GM19240 (cell line): Measurements from ENCODE around the gene IER3.
A peak's percentile ranks its signal among the peaks of the same experiment; 100 is the strongest.

ENCODE experiments used
- DNase-seq: peaks from one replicate; pipeline ENCODE4 v3.0.0; 2011; ENCODE audit warnings: low spot score; ENCODE audit not compliant: insufficient read length

IER3 gene

GRCh38 chr6:30748851-30749540 lies 4.6 kb upstream of the IER3 start:
- no peak for DNase-seq

- no peak for DNase-seq
Measured at GRCh38 chr6:30747902-30748769, 3.8 kb upstream of the IER3 start.

GRCh38 chr6:30747300-30747687 lies 2.9 kb upstream of the IER3 start:
- no peak for DNase-seq

- DNase-seq, result no peak
Measured at GRCh38 chr6:30743099-30744053, 971 bp downstream of the IER3 start.

GRCh38 chr6:30742316-30743098 lies 1.8 kb downstream of the IER3 start, which contains the start of gene FLOT1:
TSS of gene FLOT1 (minus strand) at chr6:30742687. CDS start at chr6:30742189, 498 bp downstream.
- peak; percentile 85 for DNase-seq

GRCh38 chr6:30741789-30742315 lies 2.5 kb downstream of the IER3 start:
- DNase-seq, result no peak

GRCh38 chr6:30741063-30741779 lies 3.1 kb downstream of the IER3 start:
- no peak for DNase-seq

GRCh38 chr6:30740540-30740870 lies 3.8 kb downstream of the IER3 start:
- DNase-seq, result no peak

- DNase-seq, result no peak
Measured at GRCh38 chr6:30738532-30738931, 5.8 kb downstream of the IER3 start.

- DNase-seq, result no peak
Measured at GRCh38 chr6:30735668-30736314, 8.6 kb downstream of the IER3 start.

GRCh38 chr6:30732237-30732943 lies 12.0 kb downstream of the IER3 start:
- DNase-seq, result no peak

GRCh38 chr6:30730601-30731435 lies 13.5 kb downstream of the IER3 start:
- peak; percentile 52 for DNase-seq

GRCh38 chr6:30727920-30728553 lies 16.3 kb downstream of the IER3 start:
- DNase-seq, result no peak

- DNase-seq, result no peak
Measured at GRCh38 chr6:30726506-30727413, 17.6 kb downstream of the IER3 start.

- no peak for DNase-seq
Measured at GRCh38 chr6:30725713-30726505, 18.4 kb downstream of the IER3 start.
